H9 (cell line): ENCODE results near the gene ANTKMT. TPM values are rescaled to one million over a fixed set of nuclear protein-coding genes. Genes with fewer than 3 reads are reported as not detected.

Experiments used
- DNase-seq: peaks from one replicate; pipeline ENCODE4 v3.0.0-alpha.2; 2017
- H2AFZ ChIP-seq: one replicate; pipeline ENCODE4 v1.6.1; 2013; ENCODE audit warnings: mild to moderate bottlenecking, low read length, control low read depth, moderate library complexity
- H2AK5ac ChIP-seq: 2 replicates; pipeline ENCODE4 v1.6.1; 2013; ENCODE audit warnings: low read length, control low read depth, mixed read lengths; ENCODE audit not compliant: insufficient read length
- H2BK120ac ChIP-seq: one replicate; pipeline ENCODE4 v1.6.1; 2013; ENCODE audit warnings: low read depth, mild to moderate bottlenecking, low read length, control low read depth, inconsistent platforms; ENCODE audit not compliant: poor library complexity, severe bottlenecking
- H2BK12ac ChIP-seq: 2 replicates; pipeline ENCODE4 v1.6.1; 2013; ENCODE audit warnings: low read length, control low read depth, mixed read lengths, low read depth; ENCODE audit not compliant: insufficient read length
- H2BK15ac ChIP-seq: 2 replicates; pipeline ENCODE4 v1.6.1; 2013; ENCODE audit warnings: low read depth, low read length, control low read depth
- H2BK20ac ChIP-seq: one replicate; pipeline ENCODE4 v1.6.1; 2013; ENCODE audit warnings: low read depth, mild to moderate bottlenecking, low read length, control low read depth, inconsistent platforms; ENCODE audit not compliant: poor library complexity, severe bottlenecking
- H2BK5ac ChIP-seq: 2 replicates; pipeline ENCODE4 v1.6.1; 2013; ENCODE audit warnings: low read length, control low read depth, mixed read lengths; ENCODE audit not compliant: insufficient read length
- H3K14ac ChIP-seq: 2 replicates; pipeline ENCODE4 v1.6.1; 2013; ENCODE audit warnings: low read length, control low read depth; ENCODE audit not compliant: insufficient read depth
- H3K18ac ChIP-seq: 2 replicates; pipeline ENCODE4 v1.6.1; 2013; ENCODE audit warnings: low read depth, mild to moderate bottlenecking, mixed read lengths, low read length, control low read depth; ENCODE audit not compliant: insufficient read length
- H3K23ac ChIP-seq: 2 replicates; pipeline ENCODE4 v1.6.1; 2013; ENCODE audit warnings: low read length, control low read depth, mixed read lengths, low read depth; ENCODE audit not compliant: insufficient read length
- H3K23me2 ChIP-seq: 2 replicates; pipeline ENCODE4 v1.6.1; 2013; ENCODE audit warnings: low read depth, mild to moderate bottlenecking, mixed read lengths, low read length, control low read depth; ENCODE audit not compliant: insufficient read length, poor library complexity, severe bottlenecking
- H3K27ac ChIP-seq: 2 replicates; pipeline ENCODE4 v1.5.1; 2013; ENCODE audit warnings: low read length, control low read depth, mixed read lengths, low read depth; ENCODE audit not compliant: insufficient read length
- H3K27me3 ChIP-seq: 2 replicates; pipeline ENCODE4 v1.6.1; 2013; ENCODE audit warnings: low read length, control low read depth, inconsistent platforms; ENCODE audit not compliant: insufficient read depth
- H3K4ac ChIP-seq: 2 replicates; pipeline ENCODE4 v1.6.1; 2013; ENCODE audit warnings: low read depth, mild to moderate bottlenecking, control low read depth, inconsistent platforms, low read length, moderate library complexity
- H3K4me1 ChIP-seq: 2 replicates; pipeline ENCODE4 v1.6.1; 2013; ENCODE audit warnings: low read length, control low read depth, inconsistent platforms; ENCODE audit not compliant: insufficient read depth
- H3K4me2 ChIP-seq: 2 replicates; pipeline ENCODE4 v1.6.1; 2013; ENCODE audit warnings: low read length, control low read depth, mixed read lengths; ENCODE audit not compliant: insufficient read length, insufficient read depth
- H3K56ac ChIP-seq: 2 replicates; pipeline ENCODE4 v1.6.1; 2013; ENCODE audit warnings: low read depth, mild to moderate bottlenecking, mixed read lengths, low read length, control low read depth; ENCODE audit not compliant: insufficient read length
- H3K79me1 ChIP-seq: 2 replicates; pipeline ENCODE4 v1.6.1; 2013; ENCODE audit warnings: low read depth, mild to moderate bottlenecking, moderate library complexity, low read length, control low read depth, inconsistent platforms; ENCODE audit not compliant: insufficient read depth, poor library complexity, severe bottlenecking
- H3K79me2 ChIP-seq: 2 replicates; pipeline ENCODE4 v1.6.1; 2013; ENCODE audit warnings: low read length, control low read depth, inconsistent platforms; ENCODE audit not compliant: insufficient read depth
- H3K9ac ChIP-seq: 2 replicates; pipeline ENCODE4 v1.6.1; 2013; ENCODE audit warnings: low read length, control low read depth, mixed read lengths; ENCODE audit not compliant: insufficient read length; ENCODE audit errors: extremely low read depth
- H3K9me3 ChIP-seq: one replicate; pipeline ENCODE4 v1.6.1; 2013; ENCODE audit warnings: low read depth, low read length, inconsistent platforms; ENCODE audit not compliant: control insufficient read depth
- H3T11ph ChIP-seq: one replicate; pipeline ENCODE4 v1.6.1; 2013; ENCODE audit warnings: mild to moderate bottlenecking, low read length, control low read depth, inconsistent platforms
- H4K20me1 ChIP-seq: one replicate; pipeline ENCODE4 v1.6.1; 2013; ENCODE audit not compliant: control insufficient read depth, insufficient read length, insufficient read depth
- H4K5ac ChIP-seq: 2 replicates; pipeline ENCODE4 v1.6.1; 2013; ENCODE audit warnings: low read depth, mild to moderate bottlenecking, mixed read lengths, low read length, control low read depth; ENCODE audit not compliant: insufficient read length
- H4K8ac ChIP-seq: replicated peaks from 2 replicates; pipeline ENCODE4 v1.6.1; 2013; ENCODE audit warnings: low read length, control low read depth, mixed read lengths, low read depth; ENCODE audit not compliant: insufficient read length
- H4K91ac ChIP-seq: 2 replicates; pipeline ENCODE4 v1.6.1; 2013; ENCODE audit warnings: low read depth, mild to moderate bottlenecking, moderate library complexity, mixed read lengths, low read length, control low read depth; ENCODE audit not compliant: insufficient read length
- H3K27ac Mint-ChIP-seq, 3 experiments: 2 replicates in 2 of 3; 3 replicates in 1 of 3; pipeline ENCODE4 v1.8.0; 2020 to 2021; ENCODE audit warnings: mixed read lengths in 3 of 3, mild to moderate bottlenecking in 1 of 3, moderate library complexity in 1 of 3
- H3K27me3 Mint-ChIP-seq: 2 replicates; pipeline ENCODE4 v1.8.0; 2021; ENCODE audit warnings: low read depth, mild to moderate bottlenecking, moderate library complexity, mixed read lengths
- H3K36me3 Mint-ChIP-seq, 3 experiments: 2 replicates in 2 of 3; 3 replicates in 1 of 3; pipeline ENCODE4 v1.8.0; 2020 to 2021; ENCODE audit warnings: low read depth in 3 of 3, mixed read lengths in 3 of 3; ENCODE audit not compliant: insufficient read depth in 1 of 3
- H3K4me1 Mint-ChIP-seq, 2 experiments: 2 replicates each; pipeline ENCODE4 v1.8.0; 2020; ENCODE audit warnings: mixed read lengths in 2 of 2
- H3K4me3 Mint-ChIP-seq, 2 experiments: 2 replicates in 1 of 2; 3 replicates in 1 of 2; pipeline ENCODE4 v1.8.0; 2020 to 2021; ENCODE audit warnings: mild to moderate bottlenecking in 2 of 2, mixed read lengths in 2 of 2, moderate library complexity in 1 of 2
- H3K9me3 Mint-ChIP-seq, 2 experiments: 2 replicates in 1 of 2; 3 replicates in 1 of 2; pipeline ENCODE4 v1.8.0; 2020; ENCODE audit warnings: mild to moderate bottlenecking in 2 of 2, mixed read lengths in 2 of 2, moderate library complexity in 1 of 2
- CTCF ChIP-seq: fragments of 200-600 bp; sonication (generic); conservative IDR thresholded peaks from 3 replicates; pipeline ENCODE4 v1.8.0; 2021; ENCODE audit warnings: antibody characterized with exemption, mild to moderate bottlenecking
- WGBS: extraction: QIAGEN DNeasy Blood & Tissue Kit; methylation state at CpG from one replicate; pipeline ENCODE4 v1.1.7; 2013; ENCODE audit warnings: missing lambda C conversion rate, low lambda C conversion rate, mixed read lengths; ENCODE audit not compliant: insufficient read length; ENCODE audit errors: extremely low coverage; 5-methylcytosine and 5-hydroxymethylcytosine counted together
- total RNA-seq: library from RNA; stranded (reverse); gene quantifications from 2 replicates; pipeline ENCODE4 v1.2.1, GENCODE V29; 2021

The ANTKMT gene
- total RNA-seq, 1 experiment from 2014 or later: 31.5 TPM

GRCh38 chr16:687499-687898, 33.4 kb upstream of the ANTKMT start:
- Histone ChIP-seq H3K4me1 (no peaks in the 10 kb centered on the region), H3K56ac (no peak overlapping the region), H3K27me3 (peaks cover 8% of the 10 kb centered on the region; the same call in 1 of the 2 replicates), H3K27ac (no peak overlapping the region), H3K23ac (no peak overlapping the region), H4K20me1 (no peaks in the 10 kb centered on the region), H3K9ac (no peak overlapping the region), H3T11ph (no peak overlapping the region), H2BK120ac (no peak overlapping the region), H3K79me1 (no peaks in the 10 kb centered on the region), H3K14ac (no peak overlapping the region), H3K4me2 (no peak overlapping the region), H3K4ac (no peak overlapping the region), H3K9me3 (no peaks in the 10 kb centered on the region), H4K91ac (no peak overlapping the region), H2BK12ac (no peak overlapping the region), H2BK20ac (no peak overlapping the region), H3K18ac (no peak overlapping the region), H4K8ac (no peak overlapping the region), H2BK5ac (no peak overlapping the region), H2BK15ac (no peak overlapping the region), H4K5ac (no peak overlapping the region), H2AFZ (no peak overlapping the region), H3K79me2 (no peaks in the 10 kb centered on the region), H2AK5ac (no peak overlapping the region), H3K23me2 (peaks cover 14% of the 10 kb centered on the region)
- Mint-ChIP-seq H3K36me3 (peaks cover 4 to 30% (median 29%) of the 10 kb centered on the region in 3 experiments; a peak in 6 of 7 replicates), H3K4me1 (peaks cover 8 to 15% of the 10 kb centered on the region in 2 experiments), H3K27ac (no peak overlapping the region), H3K27me3 (peaks cover 19% of the 10 kb centered on the region), H3K4me3 (peak overlapping the region in 1 of 2 experiments; percentile 20; a peak in 1 of 5 replicates), H3K9me3 (no peaks in the 10 kb centered on the region; a peak in 1 of 5 replicates)
- TF ChIP-seq CTCF: no peak
- WGBS: no CpG with 5 or more reads among the region's 19 CpGs
- DNase-seq: no peak
